ENCODE measurements around the gene CNTFR.
"Not testable (repeated sequence)": the region's sequence is repeated elsewhere in the genome, so short reads cannot be mapped to it uniquely, and the experiment has no call there.

CNTFR gene

GRCh38 chr9:34589636-34590380 is at the start of gene CNTFR:
Gene CNTFR (minus strand): TSS chr9:34589724. CDS start chr9:34568981, 20,743 bp downstream.
- no peak for DNase-seq (ENCODE audit: low read depth, low spot score)

GRCh38 chr9:34639322-34639721 is 49.8 kb upstream of the CNTFR start:
- DNase-seq (ENCODE audit: low read depth, low spot score), result not testable (repeated sequence)

GRCh38 chr9:34638138-34638445 is 48.6 kb upstream of the CNTFR start:
- no peak for DNase-seq (ENCODE audit: low read depth, low spot score)

- peak; percentile 82 for DNase-seq (ENCODE audit: low read depth, low spot score)
Observed at GRCh38 chr9:34637356-34638137, 48.0 kb upstream of the CNTFR start, which contains the start of gene SIGMAR1. Gene SIGMAR1 (minus strand): TSS chr9:34637787. CDS start chr9:34637697, 90 bp downstream.

GRCh38 chr9:34636791-34637355 is 47.3 kb upstream of the CNTFR start:
- DNase-seq (ENCODE audit: low read depth, low spot score), result no peak

GRCh38 chr9:34635556-34635955 is 46.0 kb upstream of the CNTFR start:
- no peak for DNase-seq (ENCODE audit: low read depth, low spot score)

- DNase-seq (ENCODE audit: low read depth, low spot score), result no peak
Observed at GRCh38 chr9:34634551-34635248, 45.2 kb upstream of the CNTFR start.

- no peak for DNase-seq (ENCODE audit: low read depth, low spot score)
Observed at GRCh38 chr9:34633851-34634550, 44.5 kb upstream of the CNTFR start.

GRCh38 chr9:34633166-34633565 is 43.6 kb upstream of the CNTFR start:
- DNase-seq (ENCODE audit: low read depth, low spot score), result no peak

- DNase-seq (ENCODE audit: low read depth, low spot score), result no peak
Observed at GRCh38 chr9:34630402-34631154, 41.1 kb upstream of the CNTFR start.

GRCh38 chr9:34629491-34629808 is 39.9 kb upstream of the CNTFR start:
- DNase-seq (ENCODE audit: low read depth, low spot score), result no peak

- DNase-seq (ENCODE audit: low read depth, low spot score), result no peak
Observed at GRCh38 chr9:34628656-34629490, 39.3 kb upstream of the CNTFR start, which contains the start of gene ARID3C. Gene ARID3C (minus strand): TSS chr9:34629066. CDS start chr9:34628014, 1,052 bp downstream.

- no peak for DNase-seq (ENCODE audit: low read depth, low spot score)
Observed at GRCh38 chr9:34627716-34628655, 38.5 kb upstream of the CNTFR start.

GRCh38 chr9:34625186-34625486 is 35.6 kb upstream of the CNTFR start:
- no peak for DNase-seq (ENCODE audit: low read depth, low spot score)

- DNase-seq (ENCODE audit: low read depth, low spot score), result no peak
Observed at GRCh38 chr9:34624475-34625185, 35.1 kb upstream of the CNTFR start.

GRCh38 chr9:34623374-34624235 is 34.1 kb upstream of the CNTFR start:
- no peak for DNase-seq (ENCODE audit: low read depth, low spot score)
